Measurements from ENCODE around the gene ZNF428.
"Not testable (repeated sequence)": the region's sequence is repeated elsewhere in the genome, so short reads cannot be mapped to it uniquely, and the experiment has no call there.

Gene ZNF428

DNA sequence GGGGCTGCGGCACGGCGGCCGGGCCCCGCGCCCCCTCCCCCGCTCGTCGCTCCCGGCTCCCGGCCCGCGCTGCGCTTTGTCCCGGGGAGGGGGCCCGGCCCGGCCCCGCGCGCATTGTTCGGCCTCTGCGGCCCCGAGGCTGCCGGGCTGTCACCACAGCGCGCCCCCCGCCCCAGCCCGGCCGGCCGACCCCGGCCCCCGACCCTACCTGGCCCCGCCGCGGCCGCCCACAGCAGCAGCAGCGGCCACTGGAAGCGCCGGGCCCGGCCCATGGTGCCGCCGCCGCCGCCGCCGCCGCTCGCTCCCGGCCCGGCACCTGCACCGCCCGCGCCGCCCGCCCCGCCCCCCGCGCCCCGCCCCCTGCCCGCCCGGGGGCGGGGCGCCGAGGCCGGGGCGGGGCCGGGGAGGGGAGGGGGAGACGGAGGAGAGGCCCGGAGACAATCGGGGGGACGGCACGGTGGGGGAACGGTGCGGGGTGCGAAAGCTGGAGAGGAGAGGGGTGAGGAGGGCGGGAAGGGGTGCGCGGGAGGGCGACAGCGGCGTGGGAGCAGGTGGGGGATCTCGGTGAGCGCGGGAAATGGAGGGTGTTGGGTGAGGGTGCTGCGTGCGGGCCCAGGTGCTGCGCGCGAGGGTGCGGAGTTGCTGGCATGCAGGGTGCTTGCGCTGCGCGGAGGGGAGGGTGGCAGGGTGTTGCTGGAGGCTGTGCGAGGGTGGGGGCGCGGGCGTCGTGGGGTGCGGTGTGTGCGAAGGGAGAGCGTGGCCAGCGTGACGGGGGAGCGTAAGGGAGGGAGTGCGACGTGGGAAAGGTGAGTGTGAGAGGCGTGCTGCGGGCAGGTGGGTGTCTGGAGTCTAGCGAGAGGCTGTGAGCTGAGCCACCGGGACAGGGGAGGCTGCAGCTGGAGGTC lies 20.3 kb upstream of the ZNF428 start, which contains the start of gene CADM4:
Gene CADM4, minus strand, starts transcription at position 332 of the 905 bp plus-strand sequence. Its CDS starts 60 bp downstream, at position 272.
- peak within 1 kb of the TSS; percentile 61 for H3K4me3 ChIP-seq (ENCODE audit: low read length)
- H3K36me3 ChIP-seq (ENCODE audit: control insufficient read depth, insufficient read depth, low read length, severe bottlenecking) = no peaks in the 10 kb centered on the region
- H3K9me3 ChIP-seq (ENCODE audit: control insufficient read depth, low read length) = no peaks in the 10 kb centered on the region
- DNase-seq (ENCODE audit: low read depth) = peak; percentile 48
- peaks cover 19% of the 10 kb centered on the region for H3K27me3 ChIP-seq (replicated peaks; ENCODE audit: control insufficient read depth, insufficient read depth, low read length)
- H3K9ac ChIP-seq (ENCODE audit: low read length) = no peak within 1 kb of the TSS
- H3K4me1 ChIP-seq (ENCODE audit: control insufficient read depth, insufficient read depth, low read length) = peaks cover 4% of the 10 kb centered on the region

DNA sequence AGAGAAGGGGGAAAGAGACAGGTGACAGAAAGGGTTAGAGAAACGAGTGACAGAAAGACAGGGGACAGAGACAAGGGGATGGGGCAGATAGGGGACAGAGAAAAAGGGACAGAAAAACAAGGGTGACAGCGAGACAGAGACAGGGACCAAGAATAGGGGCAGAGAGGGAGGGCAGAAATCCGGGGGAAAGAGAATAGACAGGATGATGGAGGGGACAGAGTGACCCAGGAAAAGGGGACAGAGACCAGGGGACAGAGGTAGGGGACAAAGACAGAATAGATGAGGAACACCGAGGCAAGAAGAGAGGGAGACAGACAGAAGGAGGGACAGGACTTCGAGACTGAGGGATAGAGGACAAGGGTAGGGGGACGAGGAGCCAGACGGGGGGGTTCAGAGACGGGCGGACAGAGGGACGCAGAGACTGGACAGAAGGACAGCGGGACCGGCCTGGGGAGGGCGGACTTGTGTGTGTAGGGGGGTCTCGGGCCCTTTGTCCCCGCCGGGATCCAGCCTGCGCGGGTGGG lies 19.6 kb upstream of the ZNF428 start:
- H3K9me3 ChIP-seq (ENCODE audit: control insufficient read depth, low read length) = no peaks in the 10 kb centered on the region
- DNase-seq (ENCODE audit: low read depth) = no peak
- no peak overlapping the region for H3K9ac ChIP-seq (ENCODE audit: low read length)
- no peaks in the 10 kb centered on the region for H3K36me3 ChIP-seq (ENCODE audit: control insufficient read depth, insufficient read depth, low read length, severe bottlenecking)
- H3K4me1 ChIP-seq (ENCODE audit: control insufficient read depth, insufficient read depth, low read length) = peaks cover 4% of the 10 kb centered on the region
- no peak overlapping the region for H3K4me3 ChIP-seq (ENCODE audit: low read length)
- H3K27me3 ChIP-seq (replicated peaks; ENCODE audit: control insufficient read depth, insufficient read depth, low read length) = peaks cover 19% of the 10 kb centered on the region

DNA sequence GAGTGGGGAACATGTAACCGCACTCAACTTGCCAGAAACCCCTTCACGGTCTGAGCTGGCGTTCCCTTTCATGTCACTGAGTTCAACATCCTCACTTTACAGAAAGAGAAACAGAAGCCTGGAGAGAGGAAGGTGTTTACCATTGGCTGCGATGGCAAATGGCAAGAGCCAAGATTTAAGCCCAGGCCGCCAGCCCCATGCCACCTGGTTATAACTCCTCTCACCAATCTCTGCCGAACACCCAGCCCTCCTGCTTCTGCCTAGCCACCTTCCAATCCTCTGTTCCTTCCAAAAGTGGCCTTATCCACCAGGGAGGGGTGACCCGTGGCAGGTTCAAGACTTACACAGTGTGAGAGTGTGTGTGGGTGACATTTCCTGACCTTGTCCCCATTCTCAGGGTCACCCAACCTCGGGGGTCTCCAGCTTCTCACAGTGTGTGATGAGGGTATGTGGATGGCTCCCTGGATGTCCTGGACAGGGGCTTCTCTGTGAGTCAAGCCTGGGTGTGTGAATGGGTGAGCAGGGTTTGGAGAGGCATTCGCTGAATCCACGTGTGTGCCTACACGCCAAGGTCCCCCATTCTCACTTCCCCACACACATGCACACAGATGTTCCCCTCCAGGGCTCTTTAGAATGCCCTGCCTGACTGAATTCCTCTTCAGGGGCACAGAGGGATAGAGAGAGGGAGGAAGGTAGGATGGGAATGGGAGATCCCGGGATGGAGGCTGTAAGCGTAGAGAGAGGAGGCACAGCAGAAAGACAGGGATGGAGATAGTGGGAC lies 19.0 kb upstream of the ZNF428 start:
- Histone ChIP-seq H3K4me1 (ENCODE audit: control insufficient read depth, insufficient read depth, low read length) (peaks cover 4% of the 10 kb centered on the region), H3K36me3 (ENCODE audit: control insufficient read depth, insufficient read depth, low read length, severe bottlenecking) (no peaks in the 10 kb centered on the region), H3K9me3 (ENCODE audit: control insufficient read depth, low read length) (no peaks in the 10 kb centered on the region), H3K9ac (ENCODE audit: low read length) (no peak overlapping the region), H3K4me3 (ENCODE audit: low read length) (no peak overlapping the region), H3K27me3 (replicated peaks; ENCODE audit: control insufficient read depth, insufficient read depth, low read length) (peaks cover 19% of the 10 kb centered on the region)
- no peak for DNase-seq (ENCODE audit: low read depth)

- no peak overlapping the region for H3K9ac ChIP-seq (ENCODE audit: low read length)
- peaks cover 19% of the 10 kb centered on the region for H3K27me3 ChIP-seq (replicated peaks; ENCODE audit: control insufficient read depth, insufficient read depth, low read length)
- no peaks in the 10 kb centered on the region for H3K9me3 ChIP-seq (ENCODE audit: control insufficient read depth, low read length)
- H3K4me1 ChIP-seq (ENCODE audit: control insufficient read depth, insufficient read depth, low read length) = peaks cover 4% of the 10 kb centered on the region
- DNase-seq (ENCODE audit: low read depth) = no peak
- H3K4me3 ChIP-seq (ENCODE audit: low read length) = no peak overlapping the region
- no peaks in the 10 kb centered on the region for H3K36me3 ChIP-seq (ENCODE audit: control insufficient read depth, insufficient read depth, low read length, severe bottlenecking)
Observed at GRCh38 chr19:43636121-43636683, 16.8 kb upstream of the ZNF428 start.

- not testable (repeated sequence) for H3K9ac ChIP-seq (ENCODE audit: low read length); H3K4me3 ChIP-seq (ENCODE audit: low read length); DNase-seq (ENCODE audit: low read depth); H3K36me3 ChIP-seq (ENCODE audit: control insufficient read depth, insufficient read depth, low read length, severe bottlenecking); H3K4me1 ChIP-seq (ENCODE audit: control insufficient read depth, insufficient read depth, low read length); H3K9me3 ChIP-seq (ENCODE audit: control insufficient read depth, low read length)
- peaks cover 16% of the 10 kb centered on the region for H3K27me3 ChIP-seq (replicated peaks; ENCODE audit: control insufficient read depth, insufficient read depth, low read length)
Observed at GRCh38 chr19:43635561-43635940, 16.1 kb upstream of the ZNF428 start.

GRCh38 chr19:43634872-43635560 lies 15.6 kb upstream of the ZNF428 start:
- no peaks in the 10 kb centered on the region for H3K9me3 ChIP-seq (ENCODE audit: control insufficient read depth, low read length)
- no peak overlapping the region for H3K9ac ChIP-seq (ENCODE audit: low read length)
- no peak for DNase-seq (ENCODE audit: low read depth)
- H3K4me1 ChIP-seq (ENCODE audit: control insufficient read depth, insufficient read depth, low read length) = peaks cover 1% of the 10 kb centered on the region
- no peaks in the 10 kb centered on the region for H3K36me3 ChIP-seq (ENCODE audit: control insufficient read depth, insufficient read depth, low read length, severe bottlenecking)
- no peak overlapping the region for H3K4me3 ChIP-seq (ENCODE audit: low read length)
- H3K27me3 ChIP-seq (replicated peaks; ENCODE audit: control insufficient read depth, insufficient read depth, low read length) = peaks cover 12% of the 10 kb centered on the region

- DNase-seq (ENCODE audit: low read depth) = no peak
- Histone ChIP-seq H3K4me3 (ENCODE audit: low read length) (no peak overlapping the region), H3K9me3 (ENCODE audit: control insufficient read depth, low read length) (no peaks in the 10 kb centered on the region), H3K9ac (ENCODE audit: low read length) (no peak overlapping the region), H3K36me3 (ENCODE audit: control insufficient read depth, insufficient read depth, low read length, severe bottlenecking) (no peaks in the 10 kb centered on the region), H3K4me1 (ENCODE audit: control insufficient read depth, insufficient read depth, low read length) (no peaks in the 10 kb centered on the region), H3K27me3 (replicated peaks; ENCODE audit: control insufficient read depth, insufficient read depth, low read length) (peaks cover 12% of the 10 kb centered on the region)
Observed at GRCh38 chr19:43634506-43634871, 15.1 kb upstream of the ZNF428 start.

DNA sequence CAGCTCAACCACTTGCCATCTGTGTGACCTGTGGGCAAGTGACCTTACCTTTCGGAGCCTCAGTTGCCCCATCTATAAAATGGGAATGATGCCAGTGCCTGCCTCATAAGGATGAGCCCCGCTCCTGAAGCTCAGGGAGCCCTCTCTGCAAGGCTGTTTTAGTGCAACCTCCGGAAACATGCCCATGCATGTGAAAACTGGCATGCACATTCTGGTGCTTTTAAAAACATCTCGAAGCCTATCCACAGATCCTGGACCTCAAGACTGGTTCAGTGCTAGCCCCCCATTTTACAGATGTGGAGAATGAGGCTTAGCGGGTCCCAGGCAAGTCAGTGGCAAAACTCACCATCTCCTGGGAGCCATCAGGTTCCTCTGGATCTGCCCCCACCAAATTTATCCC lies 14.6 kb upstream of the ZNF428 start:
- no peaks in the 10 kb centered on the region for H3K9me3 ChIP-seq (ENCODE audit: control insufficient read depth, low read length)
- H3K9ac ChIP-seq (ENCODE audit: low read length) = no peak overlapping the region
- H3K27me3 ChIP-seq (replicated peaks; ENCODE audit: control insufficient read depth, insufficient read depth, low read length) = peaks cover 9% of the 10 kb centered on the region
- no peak for DNase-seq (ENCODE audit: low read depth)
- H3K4me3 ChIP-seq (ENCODE audit: low read length) = no peak overlapping the region
- H3K4me1 ChIP-seq (ENCODE audit: control insufficient read depth, insufficient read depth, low read length) = no peaks in the 10 kb centered on the region
- no peaks in the 10 kb centered on the region for H3K36me3 ChIP-seq (ENCODE audit: control insufficient read depth, insufficient read depth, low read length, severe bottlenecking)

GRCh38 chr19:43633520-43633919 lies 14.1 kb upstream of the ZNF428 start:
- Histone ChIP-seq H3K9ac (ENCODE audit: low read length) (no peak overlapping the region), H3K27me3 (replicated peaks; ENCODE audit: control insufficient read depth, insufficient read depth, low read length) (peaks cover 4% of the 10 kb centered on the region), H3K36me3 (ENCODE audit: control insufficient read depth, insufficient read depth, low read length, severe bottlenecking) (no peaks in the 10 kb centered on the region), H3K4me1 (ENCODE audit: control insufficient read depth, insufficient read depth, low read length) (no peaks in the 10 kb centered on the region), H3K4me3 (ENCODE audit: low read length) (no peak overlapping the region), H3K9me3 (ENCODE audit: control insufficient read depth, low read length) (no peaks in the 10 kb centered on the region)
- no peak for DNase-seq (ENCODE audit: low read depth)

DNA sequence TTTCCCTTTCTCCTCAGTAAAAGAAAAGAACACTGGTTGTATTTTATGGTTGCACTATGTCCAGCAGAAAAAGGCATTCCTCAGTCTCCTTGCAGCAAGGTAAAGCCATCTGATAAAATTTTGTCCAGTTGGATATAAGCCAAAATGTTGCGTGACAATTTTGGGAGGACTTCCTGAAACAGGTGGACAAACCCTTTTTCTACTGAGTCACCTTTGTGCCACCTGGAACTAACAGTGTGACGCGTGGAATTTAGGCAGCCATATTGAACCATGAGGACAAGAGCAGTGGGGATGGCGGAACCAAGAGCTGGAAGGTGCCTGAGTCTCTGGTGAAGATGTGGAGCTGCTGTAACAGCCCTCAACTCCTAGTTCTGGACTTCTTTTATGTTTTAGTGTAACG lies 12.1 kb upstream of the ZNF428 start:
- no peak for DNase-seq (ENCODE audit: low read depth)

More for the DNA sequence above, 12.1 kb upstream of the ZNF428 start:
- Histone ChIP-seq H3K9ac (ENCODE audit: low read length) (no peak overlapping the region), H3K4me3 (ENCODE audit: low read length) (no peak overlapping the region), H3K36me3 (ENCODE audit: control insufficient read depth, insufficient read depth, low read length, severe bottlenecking) (no peaks in the 10 kb centered on the region), H3K27me3 (replicated peaks; ENCODE audit: control insufficient read depth, insufficient read depth, low read length) (peaks cover 8% of the 10 kb centered on the region), H3K9me3 (ENCODE audit: control insufficient read depth, low read length) (no peaks in the 10 kb centered on the region), H3K4me1 (ENCODE audit: control insufficient read depth, insufficient read depth, low read length) (no peaks in the 10 kb centered on the region)

Measured in adipocyte (in vitro differentiated cells).